Measurements from ENCODE around the gene CPNE2.

DNA sequence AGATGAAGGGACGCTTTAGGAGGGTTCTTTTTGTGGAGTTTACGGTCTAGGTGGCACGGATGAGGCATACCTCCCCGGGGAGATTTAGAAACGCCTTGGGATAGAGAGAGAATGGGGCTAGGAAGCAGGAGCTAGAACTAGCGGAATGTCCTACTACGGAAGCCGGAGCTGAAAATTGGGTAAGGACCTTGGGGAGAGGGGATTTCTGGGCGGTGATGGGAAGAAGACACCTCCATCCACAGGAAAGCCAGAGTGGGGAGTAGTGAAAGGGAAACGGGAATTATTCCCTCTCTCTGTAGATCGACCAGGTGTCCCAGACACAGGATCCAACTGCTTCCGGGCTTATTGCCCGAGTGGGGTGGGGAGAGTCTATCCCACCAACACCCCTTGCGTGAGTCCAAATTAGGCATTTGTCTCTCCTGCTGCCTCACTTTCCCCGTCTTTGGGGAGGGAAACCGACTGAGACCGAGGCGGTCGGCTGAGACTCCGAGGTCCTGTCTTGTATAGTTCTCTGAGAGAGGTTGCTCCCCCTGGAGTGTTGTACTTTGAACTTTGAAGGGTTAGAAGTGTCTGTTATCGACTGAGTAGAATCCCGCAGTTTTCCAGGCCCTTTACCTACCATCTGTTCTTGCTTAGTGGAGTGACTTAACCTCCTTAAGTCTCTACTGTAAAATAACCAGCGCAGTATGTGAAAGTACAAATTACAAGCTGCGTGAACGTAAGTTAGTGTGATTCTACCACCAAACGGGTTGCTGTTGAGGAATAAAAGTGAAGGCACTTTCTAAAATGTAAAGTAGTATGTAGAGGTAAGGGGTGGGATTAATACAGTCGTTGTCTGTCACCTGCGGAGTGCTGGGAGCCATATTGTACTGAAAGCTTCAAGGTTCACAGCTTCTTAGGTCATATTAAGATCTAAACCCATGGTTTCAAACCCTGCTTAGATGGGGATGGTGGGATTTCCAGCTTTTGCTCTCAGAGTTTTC is 94.8 kb downstream of the CPNE2 start:
- TF ChIP-seq, protein P1, sequence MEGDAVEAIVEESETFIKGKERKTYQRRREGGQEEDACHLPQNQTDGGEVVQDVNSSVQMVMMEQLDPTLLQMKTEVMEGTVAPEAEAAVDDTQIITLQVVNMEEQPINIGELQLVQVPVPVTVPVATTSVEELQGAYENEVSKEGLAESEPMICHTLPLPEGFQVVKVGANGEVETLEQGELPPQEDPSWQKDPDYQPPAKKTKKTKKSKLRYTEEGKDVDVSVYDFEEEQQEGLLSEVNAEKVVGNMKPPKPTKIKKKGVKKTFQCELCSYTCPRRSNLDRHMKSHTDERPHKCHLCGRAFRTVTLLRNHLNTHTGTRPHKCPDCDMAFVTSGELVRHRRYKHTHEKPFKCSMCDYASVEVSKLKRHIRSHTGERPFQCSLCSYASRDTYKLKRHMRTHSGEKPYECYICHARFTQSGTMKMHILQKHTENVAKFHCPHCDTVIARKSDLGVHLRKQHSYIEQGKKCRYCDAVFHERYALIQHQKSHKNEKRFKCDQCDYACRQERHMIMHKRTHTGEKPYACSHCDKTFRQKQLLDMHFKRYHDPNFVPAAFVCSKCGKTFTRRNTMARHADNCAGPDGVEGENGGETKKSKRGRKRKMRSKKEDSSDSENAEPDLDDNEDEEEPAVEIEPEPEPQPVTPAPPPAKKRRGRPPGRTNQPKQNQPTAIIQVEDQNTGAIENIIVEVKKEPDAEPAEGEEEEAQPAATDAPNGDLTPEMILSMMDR (IDR thresholded peaks at IDR 0.05; ENCODE audit: low read length), result no peak
- no peak for TF ChIP-seq EZH2 (IDR thresholded peaks at IDR 0.05; ENCODE audit: borderline replicate concordance, low read length)

Data from OCI-LY1 (cell line).